Germinal center (tissue), 1 donor: Measurements from ENCODE around the gene VEZT.
"Not testable (repeated sequence)": the region's sequence is repeated elsewhere in the genome, so short reads cannot be mapped to it uniquely, and the experiment has no call there.

Source experiments
- DNase-seq: peaks from one replicate; pipeline ENCODE4 v3.0.0; 2012; ENCODE audit warnings: mixed read lengths, low spot score

Gene VEZT, protein sequence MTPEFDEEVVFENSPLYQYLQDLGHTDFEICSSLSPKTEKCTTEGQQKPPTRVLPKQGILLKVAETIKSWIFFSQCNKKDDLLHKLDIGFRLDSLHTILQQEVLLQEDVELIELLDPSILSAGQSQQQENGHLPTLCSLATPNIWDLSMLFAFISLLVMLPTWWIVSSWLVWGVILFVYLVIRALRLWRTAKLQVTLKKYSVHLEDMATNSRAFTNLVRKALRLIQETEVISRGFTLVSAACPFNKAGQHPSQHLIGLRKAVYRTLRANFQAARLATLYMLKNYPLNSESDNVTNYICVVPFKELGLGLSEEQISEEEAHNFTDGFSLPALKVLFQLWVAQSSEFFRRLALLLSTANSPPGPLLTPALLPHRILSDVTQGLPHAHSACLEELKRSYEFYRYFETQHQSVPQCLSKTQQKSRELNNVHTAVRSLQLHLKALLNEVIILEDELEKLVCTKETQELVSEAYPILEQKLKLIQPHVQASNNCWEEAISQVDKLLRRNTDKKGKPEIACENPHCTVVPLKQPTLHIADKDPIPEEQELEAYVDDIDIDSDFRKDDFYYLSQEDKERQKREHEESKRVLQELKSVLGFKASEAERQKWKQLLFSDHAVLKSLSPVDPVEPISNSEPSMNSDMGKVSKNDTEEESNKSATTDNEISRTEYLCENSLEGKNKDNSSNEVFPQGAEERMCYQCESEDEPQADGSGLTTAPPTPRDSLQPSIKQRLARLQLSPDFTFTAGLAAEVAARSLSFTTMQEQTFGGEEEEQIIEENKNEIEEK

DNA sequence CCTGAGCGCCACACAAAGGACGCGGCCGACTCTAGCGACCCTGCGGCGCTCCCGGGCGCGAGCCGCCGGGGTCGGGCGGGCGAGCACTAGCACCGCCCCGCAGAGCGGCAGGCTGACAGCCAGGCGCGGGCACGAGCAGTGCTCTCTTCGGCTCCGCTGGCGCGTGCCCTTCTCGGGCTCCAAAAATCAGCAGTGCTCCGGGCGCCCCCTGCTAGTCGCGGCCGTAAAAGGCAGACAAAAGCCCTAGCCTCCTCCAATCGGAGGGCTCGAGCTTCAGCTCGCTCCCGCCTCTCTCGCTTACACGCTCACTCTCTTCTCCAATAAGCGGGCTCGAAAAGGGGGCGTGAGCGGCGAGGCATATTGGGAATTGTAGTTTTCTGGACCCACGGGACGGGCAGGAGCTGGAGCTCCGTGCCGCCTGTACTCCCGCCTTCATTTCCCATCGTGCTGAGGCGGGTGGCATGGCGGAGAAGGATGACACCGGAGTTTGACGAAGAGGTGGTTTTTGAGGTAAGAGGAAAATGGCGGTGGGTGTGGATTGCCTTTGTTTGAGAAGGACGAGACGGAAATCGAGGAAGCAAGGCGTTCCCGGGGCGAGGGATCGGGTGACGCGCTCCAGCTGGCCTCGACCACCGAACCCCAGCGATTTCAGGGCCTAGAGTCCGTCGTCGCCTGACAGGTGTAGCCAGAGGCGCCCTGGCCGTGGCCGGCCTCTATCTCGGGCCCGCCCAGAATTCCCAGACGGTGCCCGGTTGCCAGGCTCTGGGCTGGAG, at the start of gene VEZT, which contains the start of gene FGD6:
Gene VEZT, plus strand, starts transcription at position 431 of the 773 bp plus-strand sequence. Its CDS starts 44 bp downstream, at position 475.
Gene FGD6, minus strand, starts transcription at position 91 of the 773 bp plus-strand sequence. CDS start 227 bp downstream, outside the sequence.
- DNase-seq: peak; percentile 97

DNA sequence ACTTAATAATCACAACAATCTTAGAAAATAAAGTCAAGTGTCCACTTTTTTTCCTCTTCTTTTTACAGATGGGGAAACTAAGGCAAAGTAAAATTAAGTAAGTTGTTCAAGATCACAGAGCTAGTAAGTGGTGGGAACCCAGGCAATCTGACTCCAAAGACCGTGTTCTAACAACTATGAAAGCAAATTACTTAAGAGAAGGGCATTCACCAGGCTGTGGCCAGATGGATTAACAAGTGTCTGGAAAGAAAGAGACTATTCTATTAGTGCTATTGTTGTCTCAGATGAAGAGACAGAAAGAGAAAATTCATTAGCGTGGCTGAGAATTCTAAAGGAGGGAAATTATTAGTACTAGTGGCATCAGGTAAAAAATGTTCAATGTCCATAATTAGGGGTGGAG, 48.9 kb upstream of the VEZT start:
- DNase-seq: no peak

GRCh38 chr12:95169368-95169767, 48.2 kb upstream of the VEZT start:
- no peak for DNase-seq

GRCh38 chr12:95173392-95174251, 44.0 kb upstream of the VEZT start:
- DNase-seq: no peak

DNA sequence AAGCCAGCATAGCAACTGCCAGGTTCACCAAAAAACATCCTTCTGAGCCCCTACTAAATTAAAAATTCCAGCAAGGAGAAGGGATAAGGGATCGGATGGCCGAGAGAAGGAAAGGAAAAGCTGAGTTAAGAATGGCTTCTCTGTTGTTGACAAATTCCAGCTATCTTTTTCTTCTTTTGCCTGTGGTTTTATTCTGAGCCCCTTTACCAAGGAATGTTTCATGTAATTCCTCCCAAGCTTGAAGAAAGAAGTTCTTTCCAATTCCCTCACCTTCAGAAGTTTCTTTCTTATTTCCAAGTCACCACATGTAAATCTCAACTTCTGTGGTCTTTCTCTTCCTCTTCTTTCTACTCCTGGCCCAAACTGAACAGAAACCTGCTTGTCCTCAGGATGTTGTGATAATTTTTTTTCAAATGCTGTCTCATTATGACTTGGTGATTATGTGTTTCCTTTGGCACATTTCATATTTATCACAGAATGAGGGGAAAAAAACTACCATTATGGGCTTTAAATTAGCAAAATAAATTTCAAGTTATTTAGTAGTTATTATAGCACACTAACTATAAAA, 40.3 kb upstream of the VEZT start:
- DNase-seq: no peak

- no peak for DNase-seq
These were observed 39.5 kb upstream of the VEZT start for GRCh38 chr12:95178136-95178535.

GRCh38 chr12:95179011-95179410, 38.6 kb upstream of the VEZT start:
- DNase-seq: no peak

DNA sequence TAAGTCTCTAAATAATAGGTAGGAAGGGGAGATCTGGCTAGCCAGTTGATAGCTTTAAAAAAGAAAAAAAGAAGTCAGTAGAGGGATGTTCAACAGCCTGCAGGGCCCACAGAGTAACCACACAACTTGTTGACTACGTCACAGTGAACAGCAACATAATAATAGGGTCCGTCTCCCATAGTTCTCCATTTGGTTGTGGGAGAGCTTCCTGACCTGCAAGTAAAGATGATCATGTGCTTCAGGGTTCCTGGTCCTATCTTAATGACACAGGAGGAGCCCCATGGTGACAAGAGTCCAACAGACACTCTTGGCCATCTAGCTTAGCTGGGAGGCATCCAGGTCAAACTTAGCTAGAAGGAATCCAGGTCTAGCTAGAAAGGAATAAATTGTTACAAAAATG, 36.5 kb upstream of the VEZT start:
- DNase-seq: no peak

- DNase-seq: no peak
These were observed 34.7 kb upstream of the VEZT start for GRCh38 chr12:95182868-95183415.

- DNase-seq: no peak
These were observed 33.5 kb upstream of the VEZT start for GRCh38 chr12:95184121-95184520.

DNA sequence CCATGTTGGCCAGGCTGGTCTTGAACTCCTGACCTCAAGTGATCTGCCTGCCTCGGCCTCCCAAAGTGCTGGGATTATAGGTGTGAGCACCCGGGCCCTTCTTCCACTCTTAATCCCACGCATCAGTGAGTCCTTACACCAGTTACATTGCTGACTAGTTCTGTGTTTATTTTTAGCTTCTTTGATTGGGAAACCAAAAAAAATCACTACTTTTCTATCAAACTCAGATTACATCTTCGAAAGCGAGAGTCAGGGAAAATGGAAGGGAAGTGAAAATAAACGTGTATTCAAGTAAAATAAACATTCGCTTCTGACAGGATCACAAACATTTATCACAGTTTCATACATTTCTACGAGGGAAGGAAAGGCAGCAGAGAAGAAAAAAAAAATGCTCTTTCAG, 32.5 kb upstream of the VEZT start:
- DNase-seq: no peak

DNA sequence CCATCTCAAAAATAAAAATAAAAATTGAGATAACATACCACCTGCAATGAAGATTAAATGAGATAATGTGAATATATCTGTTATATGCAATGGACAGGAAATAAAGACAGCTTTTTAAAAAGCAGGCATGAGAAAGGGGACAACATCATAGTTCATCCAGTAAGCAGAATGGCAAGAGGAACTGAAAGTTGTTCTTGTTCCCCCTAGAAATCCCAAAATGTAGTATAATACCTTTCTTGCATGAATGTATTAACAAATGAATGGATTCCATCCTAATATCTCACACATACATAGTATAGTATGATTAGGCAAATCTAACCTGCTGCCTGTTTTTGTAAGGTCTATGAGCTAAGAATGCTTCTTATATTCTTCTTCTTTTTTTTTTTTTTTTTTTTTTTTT, 31.8 kb upstream of the VEZT start:
- no peak for DNase-seq

DNA sequence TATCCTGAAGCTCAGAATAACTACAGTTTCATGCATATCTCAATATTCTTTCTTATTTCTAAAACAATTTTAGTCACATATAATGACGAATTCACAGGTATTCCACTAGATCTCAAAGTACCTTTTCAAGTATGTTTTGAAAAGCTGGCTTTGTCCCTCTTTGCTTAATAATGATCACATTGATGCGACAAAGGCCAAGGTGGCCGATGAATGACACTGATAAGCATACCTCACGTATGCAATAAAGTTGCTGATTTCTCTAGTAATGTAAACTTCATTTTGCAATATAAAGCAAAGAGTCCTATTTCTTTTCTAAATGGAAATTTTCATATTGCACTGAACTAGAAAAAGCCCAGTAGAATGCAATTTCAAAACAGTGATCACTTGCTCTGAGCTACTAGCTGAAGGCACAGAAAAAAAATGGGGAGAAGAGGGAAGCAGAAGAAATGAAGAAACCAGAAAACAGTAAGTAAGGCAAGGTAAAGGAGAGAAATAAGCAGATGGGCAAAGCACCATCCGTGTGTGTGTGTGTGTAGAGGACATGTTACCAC, 29.7 kb upstream of the VEZT start:
- no peak for DNase-seq

- no peak for DNase-seq
These were observed 26.4 kb upstream of the VEZT start for GRCh38 chr12:95191060-95191696.

DNA sequence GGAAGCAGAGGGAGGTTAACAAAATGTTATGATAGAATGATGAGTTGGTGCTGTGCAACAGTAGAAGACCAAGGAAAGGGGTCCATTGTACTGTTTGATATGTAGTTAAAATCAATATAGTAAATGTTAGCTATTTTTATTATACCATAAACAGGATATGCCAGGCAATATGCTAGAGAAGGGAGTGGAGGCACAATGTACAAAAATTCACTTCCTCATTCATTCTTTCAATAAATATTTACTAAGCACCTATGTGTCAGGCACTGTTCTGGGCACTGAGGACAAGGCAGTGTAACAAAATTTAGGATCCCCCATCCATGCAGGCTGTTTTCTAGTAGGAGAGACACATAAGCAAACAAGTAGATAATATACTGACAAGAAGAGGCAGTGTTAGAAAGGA, 25.3 kb upstream of the VEZT start:
- DNase-seq: no peak

DNA sequence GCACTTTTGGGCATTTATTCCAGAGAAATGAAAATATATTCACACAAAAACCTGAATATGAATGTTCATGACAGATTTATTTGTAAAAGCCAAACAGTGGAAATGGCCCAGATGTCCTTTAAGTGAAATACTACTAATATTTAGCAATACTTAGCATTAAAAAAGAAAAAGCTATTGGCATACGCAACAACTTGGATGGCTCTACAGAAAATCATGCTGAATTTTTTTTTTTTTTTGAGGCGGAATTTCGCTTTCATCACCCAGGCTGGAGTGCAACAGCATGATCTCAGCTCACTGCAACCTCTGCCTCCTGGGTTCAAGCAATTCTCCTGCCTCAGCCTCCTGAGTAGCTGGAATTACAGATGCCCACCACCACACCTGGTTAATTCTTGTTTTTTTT, 24.5 kb upstream of the VEZT start:
- no peak for DNase-seq

DNA sequence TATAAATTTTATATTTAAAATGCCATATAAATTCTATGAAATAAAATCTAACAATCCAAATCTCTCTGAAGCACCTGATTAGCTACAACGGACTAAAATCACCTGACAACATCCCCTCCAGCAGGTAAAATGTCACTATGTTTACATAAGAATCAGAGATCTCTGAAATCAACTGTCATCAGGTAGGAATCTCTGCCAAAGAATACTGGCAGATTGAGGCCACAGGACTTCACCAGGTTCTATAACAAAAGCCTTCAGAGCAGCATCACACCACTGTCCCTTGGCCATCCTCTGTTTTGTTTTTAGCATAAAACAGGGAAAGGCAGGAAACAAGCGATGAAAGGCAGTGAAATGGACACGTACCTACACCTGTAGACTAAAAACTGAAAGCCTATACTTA, 22.5 kb upstream of the VEZT start:
- DNase-seq: no peak

DNA sequence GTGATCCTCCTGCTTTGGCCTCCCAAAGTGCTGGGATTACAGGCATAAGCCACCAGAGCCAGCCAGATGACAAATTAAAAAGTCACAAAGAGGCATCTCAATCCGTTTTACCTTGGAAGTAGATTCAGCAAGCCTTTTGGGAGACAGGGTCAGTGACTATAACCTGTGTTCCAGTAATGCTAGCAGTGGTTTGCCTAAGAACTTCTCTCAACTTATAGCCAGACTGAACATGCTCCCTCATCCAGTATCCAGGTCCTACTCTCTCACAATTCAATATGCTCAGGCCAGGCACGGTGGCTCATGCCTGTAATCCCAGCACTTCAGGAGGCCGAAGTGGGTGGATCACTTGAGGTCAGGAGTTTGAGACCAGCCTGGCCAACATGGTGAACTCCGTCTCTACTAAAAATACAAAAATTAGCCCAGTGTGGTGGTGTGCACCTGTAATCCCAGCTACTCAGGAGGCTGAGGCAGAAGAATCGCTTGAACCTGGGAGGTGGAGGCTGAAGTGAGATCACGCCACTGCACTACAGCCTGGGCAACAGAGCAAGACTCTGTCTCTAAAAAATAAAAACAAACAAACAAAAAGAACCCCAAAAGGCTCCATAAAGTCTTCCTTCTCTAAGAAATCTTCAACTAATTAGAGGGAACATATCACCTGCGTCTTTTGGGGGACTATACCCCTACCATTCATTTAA, 20.6 kb upstream of the VEZT start:
- DNase-seq: not testable (repeated sequence)

DNA sequence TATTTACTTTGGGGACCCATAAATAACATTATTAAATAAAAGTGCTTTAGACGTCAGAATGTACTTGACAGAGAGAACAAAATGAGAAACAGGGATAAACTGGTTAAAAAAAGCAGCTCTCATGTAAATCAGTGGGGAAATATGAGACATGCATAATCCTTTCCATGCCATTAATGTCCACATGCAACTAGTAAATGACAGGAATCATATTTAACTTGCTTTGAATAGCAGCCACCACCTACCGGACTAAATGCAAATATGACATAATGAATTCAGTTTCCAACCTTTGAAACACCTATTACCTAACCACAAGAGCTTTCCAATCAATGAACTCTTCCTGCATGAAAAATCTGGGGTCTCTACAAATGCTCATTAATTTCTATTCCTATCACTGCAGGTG, 20.0 kb upstream of the VEZT start:
- DNase-seq: no peak
